Activated T-cell treated with anti-CD3 and anti-CD28 coated beads, Interleukin-2, amount 50 U/mL, for 48 hours (primary cell): ENCODE measurements around the gene NOVA1.

Source experiments
- DNase-seq, 2 experiments: peaks; one replicate each; pipeline ENCODE4 v3.0.0-alpha.2; 2020

Gene NOVA1

DNA sequence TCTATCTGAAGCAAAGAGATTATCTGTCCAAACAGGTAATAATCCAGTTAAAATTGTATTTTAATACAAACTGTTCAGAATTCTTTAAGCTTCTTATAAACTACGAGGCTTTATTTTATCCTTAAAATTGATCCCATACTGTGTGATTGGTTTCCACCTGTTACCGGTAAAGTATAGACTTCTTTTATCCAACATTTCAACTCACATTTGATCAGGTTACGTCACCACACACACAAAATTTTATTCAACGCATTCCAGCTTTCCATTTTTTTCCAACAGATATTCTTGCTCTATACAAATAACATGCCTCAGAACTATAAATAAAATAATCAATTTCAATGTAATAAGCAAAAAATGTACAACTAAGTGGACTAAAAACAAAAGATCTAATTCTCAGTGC, 4.5 kb downstream of the NOVA1 start:
- no peak for DNase-seq

DNA sequence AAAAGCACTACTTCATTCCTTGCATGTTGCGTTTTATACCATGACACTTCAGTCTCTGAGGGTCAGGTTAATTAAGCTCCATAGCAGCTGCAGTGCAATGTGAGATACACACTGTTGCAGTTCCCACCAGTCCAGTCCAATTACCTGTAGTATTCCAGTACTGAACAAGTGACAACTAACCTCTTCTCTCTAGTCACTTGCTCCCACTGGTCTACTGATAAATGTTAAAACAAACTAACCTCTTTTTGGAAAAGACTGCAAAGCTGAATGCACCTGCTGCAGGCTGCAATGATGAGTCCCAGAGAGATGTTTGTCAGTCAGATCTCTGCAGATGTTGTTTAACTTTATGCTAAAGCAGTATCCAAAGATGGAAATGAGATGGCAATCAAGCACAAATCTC, 7.9 kb downstream of the NOVA1 start:
- DNase-seq, result no peak

DNA sequence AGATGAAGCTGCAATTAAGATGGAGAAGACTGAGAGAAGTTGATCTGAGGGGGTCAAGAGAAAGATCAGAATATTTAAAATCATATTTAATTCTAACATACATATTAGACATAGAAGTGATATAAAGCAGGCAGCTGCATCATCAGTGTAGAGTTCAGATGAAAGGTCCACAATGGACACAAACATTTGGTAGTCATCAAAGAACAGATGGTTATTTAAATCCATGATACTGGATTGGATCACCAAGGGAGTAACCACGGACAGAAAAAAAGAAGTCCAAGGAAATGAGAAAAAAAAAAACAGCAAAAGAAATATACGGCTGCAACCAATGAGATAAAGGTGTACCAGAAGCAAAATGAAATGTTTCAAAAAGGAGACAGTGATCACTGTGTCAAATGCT, 20.1 kb downstream of the NOVA1 start:
- no peak for DNase-seq

DNA sequence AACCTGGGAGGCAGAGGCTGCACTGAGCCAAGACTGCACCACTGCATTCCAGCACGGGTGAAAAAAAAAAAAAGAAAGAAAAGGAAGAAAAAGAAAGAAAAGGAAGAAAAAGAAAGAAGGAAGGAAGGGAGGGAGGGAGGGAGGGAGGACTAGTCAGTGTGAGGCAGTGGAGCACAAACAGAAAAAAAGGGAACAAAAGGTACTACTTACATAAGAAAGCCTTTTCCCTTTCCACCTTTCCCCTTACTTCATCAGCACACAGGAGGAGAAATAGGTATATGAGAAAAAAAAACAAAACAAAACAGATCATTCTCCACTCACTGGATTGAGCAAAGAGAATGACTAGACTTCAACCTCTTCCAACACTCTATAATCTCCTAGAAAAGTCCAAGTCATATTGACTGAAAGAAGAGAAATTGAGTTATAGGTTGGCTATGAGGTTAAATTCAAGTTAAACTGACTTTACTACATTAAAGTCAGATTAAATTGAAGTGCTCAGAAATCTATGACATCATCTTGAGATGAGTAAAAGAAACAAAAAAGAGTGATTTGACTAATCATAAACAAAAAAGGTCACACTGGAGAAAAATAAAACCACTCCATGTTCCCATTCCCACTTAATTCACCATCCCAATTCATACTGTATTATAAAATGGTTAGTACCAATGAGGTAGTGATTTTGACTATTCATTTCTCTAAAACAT, 43.6 kb downstream of the NOVA1 start:
- no peak for DNase-seq

DNA sequence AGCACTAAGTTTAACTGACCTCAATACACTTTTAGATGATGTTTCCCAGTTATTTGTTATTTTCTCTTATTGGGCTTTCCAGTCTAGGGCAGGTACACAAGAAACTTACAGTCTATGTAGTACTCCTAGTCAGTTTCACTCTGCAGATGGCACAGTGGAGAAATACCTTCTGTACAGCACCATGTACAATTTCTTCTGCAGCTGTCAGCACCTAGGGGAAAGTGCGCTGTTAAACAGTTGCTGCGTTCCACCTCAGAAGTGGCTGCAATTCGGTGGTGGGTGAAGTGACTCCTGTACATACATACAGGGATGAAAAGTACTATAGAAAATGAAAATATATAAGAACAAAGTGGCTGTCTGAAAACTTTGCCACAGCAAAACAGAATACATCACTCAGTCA, 48.3 kb downstream of the NOVA1 start:
- DNase-seq, result no peak

DNA sequence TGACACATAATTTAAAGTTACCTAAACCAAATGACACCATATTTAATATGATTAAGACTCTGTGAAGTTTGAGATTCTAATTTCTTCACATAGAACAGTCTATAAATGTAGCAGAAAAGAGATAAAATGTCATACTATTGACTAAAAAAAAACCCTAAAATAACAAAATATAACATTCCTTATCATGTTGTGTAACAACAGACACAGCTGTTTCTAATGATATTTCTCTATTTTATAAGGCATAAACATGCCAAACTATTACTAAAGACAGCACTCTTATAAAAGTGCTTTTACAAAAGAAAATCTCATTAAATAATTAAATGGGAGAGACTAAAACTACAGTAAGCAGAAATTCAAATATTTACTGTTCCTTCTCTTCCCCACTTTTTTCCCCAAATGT, 49.4 kb downstream of the NOVA1 start:
- DNase-seq, result no peak

DNA sequence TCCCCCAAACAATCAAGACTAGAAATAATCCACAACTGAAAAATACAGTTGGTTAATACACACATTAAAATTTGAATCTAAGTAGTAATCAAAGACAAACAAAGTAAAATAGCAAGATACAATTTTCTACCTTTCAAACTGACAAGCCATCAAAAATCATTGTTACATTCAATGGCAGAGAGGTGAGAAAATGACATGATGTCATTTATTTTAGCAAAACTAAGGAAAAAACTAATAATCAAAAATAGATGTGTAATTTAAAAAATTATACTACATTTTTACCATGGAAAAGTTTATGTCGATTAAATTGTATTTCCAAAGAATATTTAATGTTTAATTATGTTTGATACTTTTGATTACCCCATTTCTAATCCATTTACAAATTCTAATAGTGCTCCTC, 59.7 kb downstream of the NOVA1 start:
- no peak for DNase-seq

DNA sequence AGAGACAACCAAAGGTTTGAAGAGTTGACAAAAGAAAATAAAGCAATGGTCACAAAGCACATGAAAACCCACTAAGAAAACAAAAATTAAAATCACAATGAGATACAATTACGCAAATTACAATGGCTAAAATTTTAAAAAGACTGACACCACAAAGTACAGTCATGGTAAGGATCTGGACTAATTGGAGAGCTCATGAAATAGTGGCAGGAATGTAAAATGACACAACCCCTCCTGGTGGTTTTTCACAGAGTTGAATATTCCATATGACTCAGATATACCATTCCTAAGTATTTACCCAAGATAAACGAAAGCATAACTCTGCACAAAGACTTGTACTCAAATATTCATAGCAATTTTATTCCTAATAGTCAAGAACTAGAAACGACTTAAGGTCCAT, 65.9 kb downstream of the NOVA1 start:
- no peak for DNase-seq

DNA sequence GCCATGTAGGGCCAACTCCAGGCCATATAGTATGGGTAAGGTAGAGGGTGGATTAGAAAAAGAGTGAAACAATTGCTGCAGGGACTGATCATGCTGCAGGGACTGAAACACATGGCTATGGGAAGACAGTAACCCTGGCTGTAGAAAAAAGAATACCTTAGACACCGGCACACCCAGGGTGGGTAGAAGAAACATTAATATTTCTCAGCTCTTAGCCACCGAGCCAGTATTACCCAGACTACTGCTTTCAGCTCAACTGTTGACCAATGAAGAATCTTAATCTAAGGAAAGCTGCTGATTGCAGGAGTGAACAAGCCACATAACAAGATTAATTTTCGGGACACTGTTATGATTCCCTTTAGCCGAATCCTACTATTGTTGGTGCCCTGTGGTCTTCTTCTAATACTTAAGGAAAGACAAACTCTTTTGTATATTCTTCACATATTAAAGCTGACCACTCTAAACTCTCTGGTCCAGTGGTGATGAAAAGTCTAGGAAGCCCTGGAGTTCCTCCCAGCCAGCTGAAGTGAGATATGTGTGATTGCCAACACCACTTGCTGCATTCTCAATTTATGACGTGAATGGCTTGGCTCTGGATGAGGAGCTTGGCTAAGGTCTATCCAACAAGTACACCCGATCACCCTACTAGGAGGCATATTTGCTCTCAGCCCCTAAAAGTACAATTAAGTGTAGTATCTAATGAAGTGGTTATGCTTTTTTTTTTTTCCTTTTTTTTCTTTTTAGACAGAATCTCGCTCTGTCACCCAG, 69.2 kb downstream of the NOVA1 start:
- no peak for DNase-seq

DNA sequence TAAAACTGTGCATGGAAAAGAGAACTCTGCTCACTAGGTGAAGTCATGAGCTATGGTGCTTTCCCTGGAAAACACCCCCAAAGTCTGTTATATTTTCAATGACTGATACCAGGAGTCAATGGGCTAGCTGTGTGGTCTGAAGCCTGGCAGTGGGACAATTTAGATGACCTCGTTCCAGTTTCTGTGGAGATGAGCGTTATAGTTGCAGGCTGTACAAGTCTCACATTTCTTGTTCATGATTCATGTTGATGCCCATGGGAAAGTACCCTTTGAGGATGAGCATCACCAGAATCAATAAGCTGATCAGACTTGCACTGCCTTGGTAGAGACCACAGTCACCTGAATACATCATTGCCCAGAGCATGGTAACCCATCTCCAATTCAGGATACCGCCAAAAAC, 70.7 kb downstream of the NOVA1 start:
- no peak for DNase-seq

DNA sequence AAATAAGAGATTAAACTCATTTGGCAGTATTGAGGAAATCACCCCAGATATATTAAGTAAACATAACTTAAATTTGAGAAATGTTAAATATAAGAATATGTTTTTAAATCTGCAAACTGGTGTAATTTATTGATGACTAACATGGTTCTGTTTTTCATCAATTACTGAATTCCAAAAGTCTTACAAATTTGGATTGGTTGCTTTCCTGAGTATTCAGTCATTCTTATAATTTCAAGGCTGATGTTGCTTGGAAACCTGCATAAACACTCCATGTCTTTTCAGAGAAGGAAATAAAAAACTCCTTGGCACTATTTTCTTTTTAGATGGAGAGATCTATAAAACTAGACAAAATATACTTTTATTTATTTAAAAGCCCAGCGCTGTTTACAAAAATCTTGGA, 71.7 kb downstream of the NOVA1 start:
- no peak for DNase-seq

DNA sequence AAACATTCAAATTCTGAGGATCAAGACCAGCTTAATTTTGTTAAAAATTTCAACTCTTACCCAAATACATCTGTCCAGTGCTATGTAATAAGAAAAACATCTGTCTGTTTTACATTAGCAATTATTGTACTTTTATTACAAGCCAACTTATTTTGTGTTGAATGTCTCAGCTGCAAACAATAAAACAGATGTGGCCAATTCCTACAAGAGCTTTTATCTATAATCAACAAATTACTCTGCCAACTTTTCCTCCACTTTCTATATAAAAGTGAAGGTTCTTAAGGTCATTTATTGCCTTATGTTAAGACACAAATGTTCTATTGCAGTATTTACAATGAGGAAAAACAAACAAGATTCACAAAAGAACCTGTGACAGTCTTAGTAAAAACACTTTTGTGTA, 72.7 kb downstream of the NOVA1 start:
- DNase-seq, result no peak

DNA sequence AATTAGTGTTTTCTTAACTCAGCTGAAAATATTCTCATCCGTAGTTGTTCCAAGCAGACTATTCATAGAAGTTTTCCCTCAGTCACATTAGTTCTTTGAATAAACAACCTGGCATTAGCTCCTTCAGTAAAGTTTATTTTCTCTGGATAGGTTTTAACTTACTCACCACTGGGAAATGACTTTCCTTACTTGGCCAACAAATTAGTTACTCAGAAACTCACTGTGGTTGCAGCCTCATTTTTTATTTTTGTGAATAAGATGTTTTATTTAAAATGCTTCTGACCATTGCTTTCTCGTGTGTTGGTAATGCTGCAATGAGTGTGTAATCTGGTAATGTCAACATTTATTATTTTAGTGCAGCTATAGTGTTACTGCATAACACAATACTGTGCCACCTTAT, 74.9 kb downstream of the NOVA1 start:
- DNase-seq, result no peak

DNA sequence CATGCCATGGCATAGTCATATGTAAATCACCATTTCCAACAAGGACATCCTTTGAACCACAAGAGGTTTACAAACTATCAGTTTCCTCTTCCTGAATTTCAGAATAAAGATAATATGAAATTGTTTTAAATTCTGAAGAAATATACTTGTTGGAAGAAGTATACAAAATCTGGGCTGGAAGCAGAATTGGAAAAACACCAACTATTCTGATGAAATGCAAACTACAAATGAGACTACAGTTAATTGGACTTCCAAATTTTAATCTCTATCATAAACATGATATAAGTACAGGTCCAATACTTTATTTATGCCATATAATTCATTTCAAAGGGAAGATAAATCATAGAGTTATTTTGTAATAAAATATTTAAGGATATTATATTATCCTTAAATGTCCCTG, 80.1 kb downstream of the NOVA1 start:
- DNase-seq, result no peak

DNA sequence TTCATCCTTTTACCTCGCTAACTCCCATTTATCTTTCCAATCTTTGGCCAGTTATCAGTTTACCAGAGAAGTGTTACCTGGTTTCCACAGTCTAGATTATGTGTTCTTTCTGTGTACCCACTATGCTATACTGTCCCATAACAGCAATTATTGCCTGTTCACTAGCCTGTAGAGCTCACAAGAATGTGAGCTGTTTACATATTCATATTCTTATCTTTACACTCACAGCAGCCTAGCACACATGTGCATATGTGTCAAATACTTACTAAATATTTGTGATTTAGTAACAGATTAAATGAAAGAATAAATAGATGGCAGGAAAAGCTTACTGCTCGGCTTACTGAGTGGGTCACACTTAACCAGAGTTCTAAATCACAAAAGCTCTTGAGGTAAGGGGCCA, 97.8 kb downstream of the NOVA1 start:
- DNase-seq, result no peak

DNA sequence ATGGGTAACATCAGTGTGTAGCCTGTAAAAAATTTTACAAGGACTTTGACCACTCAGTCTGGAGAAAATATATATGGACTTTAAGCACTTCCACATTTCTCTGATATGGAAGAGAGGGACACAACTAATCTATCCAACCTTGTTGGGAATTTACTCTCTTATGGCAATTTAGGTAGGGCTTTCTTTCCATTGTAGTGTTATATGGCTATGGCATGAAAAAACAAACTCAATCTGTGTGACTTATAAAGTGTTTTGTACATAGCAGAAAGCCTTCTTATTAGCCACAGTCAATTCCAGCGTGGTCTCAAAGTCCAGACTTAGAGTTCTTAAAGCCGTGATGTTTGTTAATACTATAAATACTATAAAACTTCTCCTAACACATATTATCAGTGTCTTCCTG, 98.3 kb downstream of the NOVA1 start:
- DNase-seq, result no peak

DNA sequence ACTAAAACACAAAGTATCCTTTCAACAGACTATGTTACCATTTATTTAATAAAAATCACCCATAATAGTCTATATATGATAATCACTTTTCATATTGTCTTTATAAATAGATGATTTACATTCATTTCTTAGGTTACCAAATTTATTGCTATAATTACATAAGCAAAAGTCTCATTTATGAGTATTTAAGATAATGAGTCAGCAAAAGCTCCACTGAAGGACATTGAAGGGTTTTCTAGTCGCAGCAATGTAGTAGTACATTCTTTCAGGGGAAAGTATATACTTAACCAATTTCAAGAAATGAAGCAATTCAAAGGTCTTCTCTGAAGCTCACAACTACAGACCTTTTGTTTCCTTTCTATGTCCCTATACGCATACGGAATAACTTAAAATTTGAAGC, 110.9 kb downstream of the NOVA1 start:
- no peak for DNase-seq

DNA sequence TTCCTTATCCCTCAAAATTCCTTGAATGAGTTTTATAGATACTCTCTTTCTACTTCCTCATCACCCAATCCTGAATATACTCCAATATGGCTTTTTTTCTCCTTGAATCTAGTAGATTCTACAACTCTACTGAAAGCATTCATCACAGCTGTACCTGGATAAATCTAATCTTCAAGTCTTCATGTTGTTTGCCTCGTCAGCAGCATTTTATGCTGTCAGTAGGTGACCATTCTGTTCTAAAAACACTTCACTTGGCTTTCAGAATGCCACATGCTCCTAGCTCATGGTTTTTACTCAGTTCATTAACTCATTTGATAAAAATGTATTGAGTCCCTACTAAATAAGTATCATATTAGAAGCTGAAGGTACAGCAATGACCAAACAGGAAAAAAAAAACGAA, 113.3 kb downstream of the NOVA1 start:
- no peak for DNase-seq

DNA sequence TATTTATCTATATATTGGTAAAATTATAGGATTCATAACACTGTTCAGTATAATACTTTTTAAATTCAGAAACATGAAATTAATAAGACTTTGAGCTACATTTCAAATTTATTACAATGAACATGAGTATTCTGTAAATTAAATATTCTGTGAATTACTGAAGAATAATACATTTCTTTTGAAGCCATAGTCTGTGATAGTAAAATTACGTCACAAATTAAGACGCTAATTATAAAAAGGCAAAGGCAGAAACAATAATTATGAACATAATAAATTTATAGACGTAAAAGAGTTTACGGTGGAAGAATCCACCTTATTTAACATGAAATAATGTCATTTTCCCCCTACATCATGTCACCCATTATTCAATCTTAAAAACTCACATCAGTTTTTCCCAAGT, 118.9 kb downstream of the NOVA1 start:
- no peak for DNase-seq

DNA sequence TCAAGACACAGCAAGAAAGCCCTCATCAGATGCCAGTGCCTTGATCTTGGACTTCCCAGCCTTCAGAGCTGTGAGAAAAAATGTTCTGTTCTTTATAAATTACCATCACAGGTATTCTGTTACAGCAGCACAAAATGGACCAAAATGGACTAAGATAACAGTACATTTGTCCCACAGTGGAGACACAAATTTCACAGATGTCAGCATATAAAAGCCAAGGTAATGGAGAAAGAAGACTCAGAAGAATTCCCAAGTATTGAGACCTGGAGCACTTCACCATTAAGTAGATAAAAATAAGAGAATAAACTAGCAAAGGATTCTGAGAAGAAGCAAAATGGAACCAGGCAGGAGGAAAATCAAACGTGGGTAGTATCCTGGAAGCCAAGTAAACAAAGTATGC, 131.0 kb downstream of the NOVA1 start:
- no peak for DNase-seq

DNA sequence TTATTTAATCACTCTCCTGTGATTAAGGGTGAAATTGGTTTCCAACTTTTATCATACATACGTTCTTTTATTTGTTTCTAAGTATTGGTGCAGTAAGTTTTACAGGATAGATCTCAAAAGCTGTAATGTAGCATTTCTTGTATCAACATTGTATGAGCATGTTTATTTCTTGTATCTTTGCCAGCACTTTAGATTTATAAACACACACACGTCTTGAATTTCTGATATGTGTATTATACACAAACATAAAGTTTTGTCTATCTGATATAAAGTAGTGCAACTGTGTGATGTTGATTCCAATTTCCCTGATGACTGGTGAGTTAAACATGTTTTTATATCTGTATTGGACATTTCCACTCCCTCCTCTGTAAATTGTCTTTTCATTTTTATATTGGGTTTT, 134.7 kb downstream of the NOVA1 start:
- no peak for DNase-seq

DNA sequence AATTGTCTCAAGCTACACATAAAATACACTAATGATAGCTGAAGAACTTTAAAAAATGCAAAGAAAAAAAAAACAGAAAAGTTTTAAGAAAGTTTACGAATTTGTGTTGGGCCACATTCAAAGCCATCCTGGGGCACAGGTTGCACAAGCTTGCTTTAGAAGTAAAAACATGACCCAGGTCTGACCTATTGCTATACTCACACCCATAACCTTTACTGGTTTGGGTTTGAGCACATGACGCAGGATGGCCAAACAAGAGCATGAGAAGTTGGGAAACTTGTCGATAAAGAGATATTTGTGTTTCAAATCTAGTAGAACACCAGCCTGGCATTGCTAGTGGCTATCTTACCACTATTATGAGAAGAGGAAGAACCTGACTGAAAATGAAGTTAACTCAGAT, 143.7 kb downstream of the NOVA1 start:
- no peak for DNase-seq

DNA sequence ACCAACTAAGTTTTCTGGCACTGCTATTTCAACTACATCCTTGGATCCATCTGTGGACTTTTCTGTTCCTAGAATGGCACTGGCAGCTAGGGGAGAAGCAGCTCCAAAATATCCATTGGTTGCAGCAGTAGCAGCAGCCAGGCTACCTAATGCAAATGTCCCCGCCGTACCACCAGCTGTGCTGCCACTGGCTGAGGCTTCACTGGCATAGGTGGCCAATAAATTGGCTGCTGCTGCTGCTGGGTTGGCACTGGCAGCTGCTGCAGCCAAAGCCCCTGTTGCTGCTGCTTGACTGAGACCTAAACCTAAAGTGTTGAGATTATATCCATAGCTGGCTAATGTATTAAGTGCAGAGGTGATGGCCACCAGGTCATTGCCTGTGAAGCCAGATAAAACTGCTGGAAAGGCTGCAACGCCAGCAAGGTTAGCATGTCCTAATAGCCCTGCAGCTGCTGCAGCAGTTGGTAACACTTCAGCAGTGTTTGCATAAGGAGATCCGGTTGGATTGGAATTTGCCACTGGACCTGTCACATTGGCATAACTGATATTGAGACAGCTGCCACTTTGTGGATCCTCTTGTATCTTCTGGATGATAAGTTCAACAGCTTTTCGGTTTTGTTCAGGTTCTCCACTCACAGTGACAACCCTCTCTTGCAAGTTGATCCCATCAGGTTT, 149.5 kb downstream of the NOVA1 start:
- DNase-seq, result no peak

DNA sequence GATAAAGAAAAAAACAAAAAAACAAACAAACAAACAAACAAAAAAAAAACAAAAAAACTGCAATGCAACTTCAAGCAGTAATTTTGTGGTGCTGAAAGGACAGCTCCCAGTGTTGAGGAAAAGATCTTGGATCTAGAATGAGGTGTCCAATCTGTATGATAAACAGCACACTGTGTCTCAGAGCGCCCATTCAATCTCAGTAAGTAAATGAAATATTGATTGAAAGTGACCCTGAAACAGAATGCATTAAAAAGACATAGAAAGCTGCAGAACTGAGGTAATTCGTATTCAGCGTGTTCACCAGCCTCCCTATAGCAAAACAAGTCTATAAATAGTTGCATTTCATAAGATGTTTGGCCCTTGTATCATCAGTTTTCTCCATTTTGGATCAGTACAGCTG, 153.0 kb downstream of the NOVA1 start:
- no peak for DNase-seq
